Hepatocyte (in vitro differentiated cells): ENCODE results near the gene FBXO10. TPM values are rescaled to one million over a fixed set of nuclear protein-coding genes. Genes with fewer than 3 reads are reported as not detected.

Source experiments
- DNase-seq: peaks from one replicate; pipeline ENCODE4 v3.0.0-alpha.2; 2016; ENCODE audit warnings: low spot score
- H2AFZ ChIP-seq: fragments of 200-600 bp; sonication (generic); 2 replicates; pipeline ENCODE4 v1.6.0; 2016; ENCODE audit warnings: antibody characterized with exemption, mild to moderate bottlenecking
- H3K27ac ChIP-seq: fragments of 200-600 bp; sonication (generic); 2 replicates; pipeline ENCODE4 v1.5.1; 2016; ENCODE audit warnings: mild to moderate bottlenecking
- H3K27me3 ChIP-seq: fragments of 200-600 bp; sonication (generic); 2 replicates; pipeline ENCODE4 v1.6.1; 2016
- H3K36me3 ChIP-seq: fragments of 200-600 bp; sonication (generic); replicated peaks from 2 replicates; pipeline ENCODE4 v1.5.1; 2016; ENCODE audit warnings: low read depth; ENCODE audit not compliant: insufficient read depth
- H3K4me1 ChIP-seq: fragments of 200-600 bp; sonication (generic); 2 replicates; pipeline ENCODE4 v1.5.1; 2016; ENCODE audit warnings: mild to moderate bottlenecking, moderate library complexity; ENCODE audit not compliant: insufficient read depth
- H3K4me2 ChIP-seq: fragments of 200-600 bp; sonication (generic); 2 replicates; pipeline ENCODE4 v1.6.0; 2016
- H3K4me3 ChIP-seq: fragments of 200-600 bp; sonication (generic); 2 replicates; pipeline ENCODE4 v1.5.1; 2016; ENCODE audit warnings: mild to moderate bottlenecking
- H3K79me2 ChIP-seq: fragments of 200-600 bp; sonication (generic); 2 replicates; pipeline ENCODE4 v1.6.0; 2017; ENCODE audit warnings: mild to moderate bottlenecking
- H3K9me2 ChIP-seq: fragments of 200-600 bp; sonication (generic); replicated peaks from 2 replicates; pipeline ENCODE4 v1.6.0; 2017; ENCODE audit warnings: mild to moderate bottlenecking; ENCODE audit not compliant: insufficient read depth
- H3K9me3 ChIP-seq: fragments of 200-600 bp; sonication (generic); 2 replicates; pipeline ENCODE4 v1.5.1; 2016; ENCODE audit warnings: low read depth, mild to moderate bottlenecking
- H4K20me1 ChIP-seq: fragments of 200-600 bp; sonication (generic); 2 replicates; pipeline ENCODE4 v1.6.0; 2016; ENCODE audit warnings: mild to moderate bottlenecking; ENCODE audit not compliant: insufficient read depth, poor library complexity, severe bottlenecking
- CTCF ChIP-seq: fragments of 200-600 bp; sonication (generic); IDR thresholded peaks from 2 replicates; pipeline ENCODE4 v1.5.1; 2016; ENCODE audit warnings: antibody characterized with exemption, mild to moderate bottlenecking; ENCODE audit not compliant: poor library complexity
- EZH2 ChIP-seq: fragments of 200-600 bp; sonication (generic); IDR thresholded peaks from 2 replicates; pipeline ENCODE4 v1.6.1; 2016; ENCODE audit warnings: antibody characterized with exemption, mild to moderate bottlenecking, borderline replicate concordance
- EZH2phosphoT487 ChIP-seq: fragments of 200-600 bp; sonication (generic); IDR thresholded peaks from one replicate; pipeline ENCODE4 v1.6.1; 2018; ENCODE audit warnings: antibody characterized with exemption, mild to moderate bottlenecking, low read depth, moderate library complexity; ENCODE audit not compliant: unreplicated experiment, severe bottlenecking
- WGBS: methylation state at CpG from one replicate; pipeline ENCODE4 v1.1.6; 2016; ENCODE audit warnings: low lambda C conversion rate; ENCODE audit errors: missing lambda C conversion rate; 5-methylcytosine and 5-hydroxymethylcytosine counted together
- polyA plus RNA-seq: library from polyadenylated mRNA; unstranded; fragments of >200 nt; fragmentation: Nextera tagmentation; extraction: Ambion mirVana; gene quantifications from 2 replicates; pipeline ENCODE4 v1.2.1, GENCODE V29; 2016
- total RNA-seq: library from RNA; depleted of rRNA; stranded (reverse); fragments of >200 nt; gene quantifications from 2 replicates; pipeline ENCODE4 v1.2.3, GENCODE V29; 2014

FBXO10 gene
- total and polyA plus RNA-seq, 2 experiments from 2014 or later: 7.4 to 12.5 TPM

DNA sequence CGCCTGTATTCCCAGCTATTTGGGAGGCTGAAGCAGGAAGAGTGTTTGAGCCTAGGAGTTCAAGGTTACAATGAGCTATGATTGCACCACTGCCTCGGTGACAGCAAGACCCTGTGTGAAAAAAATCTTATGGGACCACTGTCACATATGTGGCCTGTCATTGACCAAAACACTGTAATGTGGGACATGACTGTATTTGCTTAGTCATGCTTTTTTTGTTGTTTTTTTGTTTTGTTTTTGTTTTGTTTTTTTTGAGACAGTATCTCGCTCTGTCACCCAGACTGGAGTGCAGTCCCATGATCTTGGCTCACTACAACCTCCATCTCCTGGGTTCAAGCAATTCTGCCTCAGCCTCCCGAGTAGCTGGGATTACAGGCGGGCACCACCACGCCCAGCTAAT lies 76.9 kb downstream of the FBXO10 start:
- no peaks in the 10 kb centered on the region for H3K9me2 ChIP-seq
- H3K27me3 ChIP-seq: no peaks in the 10 kb centered on the region
- WGBS: 88% methylated on average over 6 of the region's 6 CpGs
- H2AFZ ChIP-seq: no peak overlapping the region
- H3K79me2 ChIP-seq: no peaks in the 10 kb centered on the region
- no peak overlapping the region for H3K4me3 ChIP-seq
- DNase-seq: no peak
- H3K36me3 ChIP-seq: no peaks in the 10 kb centered on the region
- no peaks in the 10 kb centered on the region for H3K9me3 ChIP-seq
- TF ChIP-seq EZH2 (no peak), CTCF (no peak), EZH2phosphoT487 (no peak)
- H3K4me1 ChIP-seq: no peaks in the 10 kb centered on the region
- H3K4me2 ChIP-seq: no peak overlapping the region
- no peak overlapping the region for H3K27ac ChIP-seq
- H4K20me1 ChIP-seq: no peaks in the 10 kb centered on the region

GRCh38 chr9:37498457-37498856 lies 77.7 kb downstream of the FBXO10 start:
- Histone ChIP-seq H3K4me3 (no peak overlapping the region), H3K27me3 (no peaks in the 10 kb centered on the region), H2AFZ (no peak overlapping the region), H3K27ac (no peak overlapping the region), H3K79me2 (no peaks in the 10 kb centered on the region), H3K4me1 (no peaks in the 10 kb centered on the region), H3K9me2 (no peaks in the 10 kb centered on the region), H3K36me3 (no peaks in the 10 kb centered on the region), H3K4me2 (no peak overlapping the region), H4K20me1 (no peaks in the 10 kb centered on the region), H3K9me3 (no peaks in the 10 kb centered on the region)
- DNase-seq: no peak
- WGBS: 63% methylated on average over 3 of the region's 3 CpGs
- TF ChIP-seq EZH2: no peak
- no peak for TF ChIP-seq CTCF
- no peak for TF ChIP-seq EZH2phosphoT487

GRCh38 chr9:37497320-37497719 lies 78.9 kb downstream of the FBXO10 start:
- no peaks in the 10 kb centered on the region for H3K9me3 ChIP-seq
- no peak overlapping the region for H3K27ac ChIP-seq
- no peak for TF ChIP-seq CTCF
- TF ChIP-seq EZH2phosphoT487: no peak
- TF ChIP-seq EZH2: no peak
- no peak overlapping the region for H3K4me3 ChIP-seq
- H3K79me2 ChIP-seq: no peaks in the 10 kb centered on the region
- H3K36me3 ChIP-seq: no peaks in the 10 kb centered on the region
- no peak overlapping the region for H3K4me2 ChIP-seq
- DNase-seq: no peak
- H4K20me1 ChIP-seq: no peaks in the 10 kb centered on the region
- H3K4me1 ChIP-seq: no peaks in the 10 kb centered on the region
- no peak overlapping the region for H2AFZ ChIP-seq
- WGBS: 90% methylated on average over 3 of the region's 3 CpGs
- H3K9me2 ChIP-seq: no peaks in the 10 kb centered on the region
- H3K27me3 ChIP-seq: no peaks in the 10 kb centered on the region

- H3K4me2 ChIP-seq: no peak overlapping the region
- no peak for TF ChIP-seq CTCF
- TF ChIP-seq EZH2: no peak
- no peak for TF ChIP-seq EZH2phosphoT487
- H3K27me3 ChIP-seq: no peaks in the 10 kb centered on the region
- no peaks in the 10 kb centered on the region for H3K9me3 ChIP-seq
- H3K4me3 ChIP-seq: no peak overlapping the region
- H2AFZ ChIP-seq: no peak overlapping the region
- H3K27ac ChIP-seq: no peak overlapping the region
- WGBS: 71% methylated on average over 4 of the region's 4 CpGs
- no peaks in the 10 kb centered on the region for H3K4me1 ChIP-seq
- no peaks in the 10 kb centered on the region for H3K79me2 ChIP-seq
- DNase-seq: no peak
- H4K20me1 ChIP-seq: no peaks in the 10 kb centered on the region
- no peaks in the 10 kb centered on the region for H3K9me2 ChIP-seq
- no peaks in the 10 kb centered on the region for H3K36me3 ChIP-seq
Measured at GRCh38 chr9:37496020-37496419, 80.2 kb downstream of the FBXO10 start.
